ENCODE measurements around the gene PARS2. TPM values are rescaled to one million over a fixed set of nuclear protein-coding genes. Genes with fewer than 3 reads are reported as not detected.
A peak's percentile ranks its signal among the peaks of the same experiment; 100 is the strongest.

Gene PARS2
- total and polyA plus RNA-seq, 2 experiments from 2014 or later, result 5.9 to 13.6 TPM

GRCh38 chr1:54764922-54765561, 719 bp upstream of the PARS2 start:
- Mint-ChIP-seq H3K27ac (peak overlapping the region; percentile 33; the same call in 1 of the 2 replicates), H3K9me3 (no peaks in the 10 kb centered on the region; the same call in 2 of the 3 replicates), H3K4me3 (peak overlapping the region; percentile 94), H3K36me3 (ENCODE audit: low read depth) (no peaks in the 10 kb centered on the region), H3K27me3 (ENCODE audit: insufficient read depth, low read depth, poor library complexity) (peaks cover 7% of the 10 kb centered on the region), H3K4me1 (peaks cover 27% of the 10 kb centered on the region)
- Histone ChIP-seq H2AFZ (peak overlapping the region; percentile 91; the same call in 1 of the 2 replicates), H3K4me3 (peak overlapping the region; percentile 36), H4K20me1 (replicated peaks; ENCODE audit: insufficient read depth) (no peaks in the 10 kb centered on the region), H3K9me2 (ENCODE audit: insufficient read depth) (no peaks in the 10 kb centered on the region), H3K27me3 (ENCODE audit: insufficient read depth) (no peaks in the 10 kb centered on the region), H3K27ac (ENCODE audit: low read depth) (no peak overlapping the region), H3K4me1 (ENCODE audit: insufficient read depth) (peaks cover 9% of the 10 kb centered on the region), H3K36me3 (ENCODE audit: insufficient read depth) (no peaks in the 10 kb centered on the region), H3K4me2 (peak overlapping the region; percentile 39), H3K79me2 (replicated peaks; ENCODE audit: insufficient read depth) (peaks cover 25% of the 10 kb centered on the region), H3F3A (replicated peaks; ENCODE audit: low read depth) (0 out of 2 replicates have a peak, but pooled peaks cover 3% of the 10 kb centered on the region)
- no peak for DNase-seq (ENCODE audit: low spot score)
- no peak; the same call in 2 of the 3 replicates for ATAC-seq
- TF ChIP-seq CREB1 (CRISPR knock-in tag; IDR thresholded peaks at IDR 0.05; ENCODE audit: low read depth) (no peak), NANOG (IDR thresholded peaks at IDR 0.05; ENCODE audit: borderline replicate concordance) (no peak), ETS1 (IDR thresholded peaks at IDR 0.05) (no peak), ZNF114 (CRISPR knock-in tag; IDR thresholded peaks at IDR 0.05) (no peak), POLR2AphosphoS5 (IDR thresholded peaks at IDR 0.05; ENCODE audit: low read depth) (no peak), EZH2 (IDR thresholded peaks at IDR 0.05; ENCODE audit: low read depth, unreplicated experiment) (no peak), EZH2phosphoT487 (IDR thresholded peaks at IDR 0.05; ENCODE audit: unreplicated experiment) (no peak), STAT1 (IDR thresholded peaks at IDR 0.05; ENCODE audit: unreplicated experiment) (no peak), ZNF331 (CRISPR knock-in tag; IDR thresholded peaks at IDR 0.05; ENCODE audit: low read depth) (no peak), ZNF462 (CRISPR knock-in tag; IDR thresholded peaks at IDR 0.05) (no peak), JUNB (IDR thresholded peaks at IDR 0.05; ENCODE audit: unreplicated experiment) (no peak)
- TF ChIP-seq, protein P1, sequence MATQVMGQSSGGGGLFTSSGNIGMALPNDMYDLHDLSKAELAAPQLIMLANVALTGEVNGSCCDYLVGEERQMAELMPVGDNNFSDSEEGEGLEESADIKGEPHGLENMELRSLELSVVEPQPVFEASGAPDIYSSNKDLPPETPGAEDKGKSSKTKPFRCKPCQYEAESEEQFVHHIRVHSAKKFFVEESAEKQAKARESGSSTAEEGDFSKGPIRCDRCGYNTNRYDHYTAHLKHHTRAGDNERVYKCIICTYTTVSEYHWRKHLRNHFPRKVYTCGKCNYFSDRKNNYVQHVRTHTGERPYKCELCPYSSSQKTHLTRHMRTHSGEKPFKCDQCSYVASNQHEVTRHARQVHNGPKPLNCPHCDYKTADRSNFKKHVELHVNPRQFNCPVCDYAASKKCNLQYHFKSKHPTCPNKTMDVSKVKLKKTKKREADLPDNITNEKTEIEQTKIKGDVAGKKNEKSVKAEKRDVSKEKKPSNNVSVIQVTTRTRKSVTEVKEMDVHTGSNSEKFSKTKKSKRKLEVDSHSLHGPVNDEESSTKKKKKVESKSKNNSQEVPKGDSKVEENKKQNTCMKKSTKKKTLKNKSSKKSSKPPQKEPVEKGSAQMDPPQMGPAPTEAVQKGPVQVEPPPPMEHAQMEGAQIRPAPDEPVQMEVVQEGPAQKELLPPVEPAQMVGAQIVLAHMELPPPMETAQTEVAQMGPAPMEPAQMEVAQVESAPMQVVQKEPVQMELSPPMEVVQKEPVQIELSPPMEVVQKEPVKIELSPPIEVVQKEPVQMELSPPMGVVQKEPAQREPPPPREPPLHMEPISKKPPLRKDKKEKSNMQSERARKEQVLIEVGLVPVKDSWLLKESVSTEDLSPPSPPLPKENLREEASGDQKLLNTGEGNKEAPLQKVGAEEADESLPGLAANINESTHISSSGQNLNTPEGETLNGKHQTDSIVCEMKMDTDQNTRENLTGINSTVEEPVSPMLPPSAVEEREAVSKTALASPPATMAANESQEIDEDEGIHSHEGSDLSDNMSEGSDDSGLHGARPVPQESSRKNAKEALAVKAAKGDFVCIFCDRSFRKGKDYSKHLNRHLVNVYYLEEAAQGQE (IDR thresholded peaks at IDR 0.05; ENCODE audit: unreplicated experiment), result no peak
- TF ChIP-seq, protein P2, sequence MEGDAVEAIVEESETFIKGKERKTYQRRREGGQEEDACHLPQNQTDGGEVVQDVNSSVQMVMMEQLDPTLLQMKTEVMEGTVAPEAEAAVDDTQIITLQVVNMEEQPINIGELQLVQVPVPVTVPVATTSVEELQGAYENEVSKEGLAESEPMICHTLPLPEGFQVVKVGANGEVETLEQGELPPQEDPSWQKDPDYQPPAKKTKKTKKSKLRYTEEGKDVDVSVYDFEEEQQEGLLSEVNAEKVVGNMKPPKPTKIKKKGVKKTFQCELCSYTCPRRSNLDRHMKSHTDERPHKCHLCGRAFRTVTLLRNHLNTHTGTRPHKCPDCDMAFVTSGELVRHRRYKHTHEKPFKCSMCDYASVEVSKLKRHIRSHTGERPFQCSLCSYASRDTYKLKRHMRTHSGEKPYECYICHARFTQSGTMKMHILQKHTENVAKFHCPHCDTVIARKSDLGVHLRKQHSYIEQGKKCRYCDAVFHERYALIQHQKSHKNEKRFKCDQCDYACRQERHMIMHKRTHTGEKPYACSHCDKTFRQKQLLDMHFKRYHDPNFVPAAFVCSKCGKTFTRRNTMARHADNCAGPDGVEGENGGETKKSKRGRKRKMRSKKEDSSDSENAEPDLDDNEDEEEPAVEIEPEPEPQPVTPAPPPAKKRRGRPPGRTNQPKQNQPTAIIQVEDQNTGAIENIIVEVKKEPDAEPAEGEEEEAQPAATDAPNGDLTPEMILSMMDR (conservative IDR thresholded peaks at IDR 0.05; ENCODE audit: low read depth in 2 of 2), result no peak

Measured in GM23338 (cell line).